MCF 10A (cell line): ENCODE data around the gene VNN1. TPM values are rescaled to one million over a fixed set of nuclear protein-coding genes. Genes with fewer than 3 reads are reported as not detected.
"Not testable (repeated sequence)": the region's sequence is repeated elsewhere in the genome, so short reads cannot be mapped to it uniquely, and the experiment has no call there.

ENCODE experiments used
- BruUV-seq: library from RNA; stranded (reverse); fragments of 400-500 nt; replicated peaks from 2 replicates; lab custom pipeline; 2021; lab: Mats Ljungman, UMichigan
- CTCF ChIA-PET: fragments of 300-600 bp; sonication (Branson Sonifier 250); formaldehyde crosslinking; extraction: SDS; loops from one replicate; lab custom pipeline; 2021; ENCODE audit warnings: antibody characterized with exemption, inconsistent platforms; lab: Yijun Ruan, JAX
- POLR2A ChIA-PET: fragments of 300-600, 350-650 bp; sonication (Branson Sonifier 250); formaldehyde crosslinking; extraction: SDS; loops from one replicate; lab custom pipeline; 2020; ENCODE audit warnings: antibody characterized with exemption, inconsistent platforms; lab: Yijun Ruan, JAX
- DNase-seq: peaks from one replicate; pipeline ENCODE4 v3.0.0-alpha.2; 2018; ENCODE audit not compliant: unreplicated experiment
- H3K27ac Mint-ChIP-seq: one replicate; pipeline ENCODE4 v1.8.0; 2022; ENCODE audit warnings: mild to moderate bottlenecking, low read depth, mixed read lengths; ENCODE audit not compliant: unreplicated experiment
- H3K27me3 Mint-ChIP-seq: one replicate; pipeline ENCODE4 v1.8.0; 2022; ENCODE audit warnings: mixed read lengths; ENCODE audit not compliant: insufficient read depth, unreplicated experiment
- H3K36me3 Mint-ChIP-seq: one replicate; pipeline ENCODE4 v1.8.0; 2022; ENCODE audit warnings: mild to moderate bottlenecking, moderate library complexity, mixed read lengths; ENCODE audit not compliant: insufficient read depth, unreplicated experiment
- H3K4me1 Mint-ChIP-seq: one replicate; pipeline ENCODE4 v1.8.0; 2022; ENCODE audit warnings: mixed read lengths; ENCODE audit not compliant: insufficient read depth, unreplicated experiment
- H3K4me3 Mint-ChIP-seq: one replicate; pipeline ENCODE4 v1.8.0; 2022; ENCODE audit warnings: mild to moderate bottlenecking, moderate library complexity, mixed read lengths; ENCODE audit not compliant: unreplicated experiment
- H3K9me3 Mint-ChIP-seq: one replicate; pipeline ENCODE4 v1.8.0; 2022; ENCODE audit warnings: mixed read lengths; ENCODE audit not compliant: unreplicated experiment
- CTCF ChIP-seq: fragments of 200-600 bp; IDR thresholded peaks from one replicate; pipeline ENCODE4 v1.8.0; 2022; ENCODE audit warnings: antibody characterized with exemption, mild to moderate bottlenecking; ENCODE audit not compliant: unreplicated experiment
- intact Hi-C: fragments of 100-400 bp; cut with micrococcal nuclease; formaldehyde crosslinking; loops from 2 replicates; pipeline ENCODE4 v1.14.1; 2022
- total RNA-seq: library from RNA; stranded (reverse); gene quantifications from 2 replicates; pipeline ENCODE4 v1.2.3, GENCODE V29; 2022

The VNN1 gene
- total RNA-seq, 1 experiment from 2014 or later, result 3.5 TPM

- H3K4me3 Mint-ChIP-seq, result no peak overlapping the region
- intact Hi-C loops, result no loop called here
- DNase-seq, result peak; percentile 74
- ChIA-PET CTCF (no interaction called here), POLR2A (interaction anchor here (0.8 to 1.9 kb wide), 4 partner anchors 14 to 166 kb away, joined by 3 to 10 read pairs (median 3); partner anchors contain the start of genes RPS12 and STX7)
- no peak overlapping the region for H3K27ac Mint-ChIP-seq
- no peaks in the 10 kb centered on the region for H3K36me3 Mint-ChIP-seq
- H3K9me3 Mint-ChIP-seq, result no peaks in the 10 kb centered on the region
- H3K27me3 Mint-ChIP-seq, result no peaks in the 10 kb centered on the region
- no peaks in the 10 kb centered on the region for H3K4me1 Mint-ChIP-seq
- TF ChIP-seq CTCF, result no peak
- BruUV-seq, result no TSS peak
These were observed 65.5 kb downstream of the VNN1 start for GRCh38 chr6:132648356-132648755.

- ChIA-PET CTCF (interaction anchor here (0.7 kb wide), 1 partner anchor 9 kb away, joined by 3 read pairs; no protein-coding TSS in a partner anchor), POLR2A (no interaction called here)
- DNase-seq, result no peak
- H3K4me3 Mint-ChIP-seq, result no peak overlapping the region
- H3K36me3 Mint-ChIP-seq, result no peaks in the 10 kb centered on the region
- no TSS peak for BruUV-seq
- H3K27ac Mint-ChIP-seq, result no peak overlapping the region
- no peaks in the 10 kb centered on the region for H3K4me1 Mint-ChIP-seq
- no peak for TF ChIP-seq CTCF
- no peaks in the 10 kb centered on the region for H3K9me3 Mint-ChIP-seq
- peaks cover 43% of the 10 kb centered on the region for H3K27me3 Mint-ChIP-seq
- intact Hi-C loops, result no loop called here
These were observed 70.3 kb downstream of the VNN1 start for GRCh38 chr6:132643547-132643946.

- intact Hi-C loops, BruUV-seq, H3K27ac Mint-ChIP-seq, H3K4me3 Mint-ChIP-seq, H3K4me1 Mint-ChIP-seq, CTCF ChIA-PET, H3K36me3 Mint-ChIP-seq, DNase-seq, H3K9me3 Mint-ChIP-seq: not testable (repeated sequence)
- H3K27me3 Mint-ChIP-seq, result peaks cover 85% of the 10 kb centered on the region
- POLR2A ChIA-PET, result interaction anchor here (0.6 to 0.7 kb wide), 2 partner anchors 133 to 584 kb away, joined by 3 read pairs; no protein-coding TSS in a partner anchor
These were observed 76.7 kb downstream of the VNN1 start for GRCh38 chr6:132637135-132637534.

- H3K27ac Mint-ChIP-seq, BruUV-seq, CTCF ChIA-PET, H3K4me3 Mint-ChIP-seq, intact Hi-C loops, H3K36me3 Mint-ChIP-seq, H3K9me3 Mint-ChIP-seq, H3K4me1 Mint-ChIP-seq, DNase-seq, POLR2A ChIA-PET: not testable (repeated sequence)
- H3K27me3 Mint-ChIP-seq, result peaks cover 82% of the 10 kb centered on the region
These were observed 77.9 kb downstream of the VNN1 start for GRCh38 chr6:132635906-132636305.

- H3K9me3 Mint-ChIP-seq, H3K36me3 Mint-ChIP-seq, H3K4me3 Mint-ChIP-seq, DNase-seq, H3K27ac Mint-ChIP-seq, POLR2A ChIA-PET, BruUV-seq, H3K4me1 Mint-ChIP-seq, intact Hi-C loops: not testable (repeated sequence)
- peaks cover 84% of the 10 kb centered on the region for H3K27me3 Mint-ChIP-seq
- CTCF ChIA-PET, result interaction anchor here (1.2 to 1.3 kb wide), 2 partner anchors 9 to 35 kb away, joined by 3 read pairs; no protein-coding TSS in a partner anchor
These were observed 78.6 kb downstream of the VNN1 start for GRCh38 chr6:132635288-132635687.
